Ishikawa (cell line): ENCODE data around the gene XAB2.

Experiments
- EP300 ChIP-seq: IDR thresholded peaks from 2 replicates; pipeline ENCODE4 v1.6.1; 2012; ENCODE audit warnings: borderline replicate concordance
- FOXM1 ChIP-seq: IDR thresholded peaks from 2 replicates; pipeline ENCODE4 v1.6.1; 2012; ENCODE audit warnings: low read depth, borderline replicate concordance
- MAX ChIP-seq: IDR thresholded peaks from 2 replicates; pipeline ENCODE4 v1.6.1; 2012
- TCF12 ChIP-seq: IDR thresholded peaks from 2 replicates; pipeline ENCODE4 v1.6.1; 2012; ENCODE audit warnings: low read depth
- TEAD4 ChIP-seq: IDR thresholded peaks from 2 replicates; pipeline ENCODE4 v1.6.1; 2012
- USF1 ChIP-seq: IDR thresholded peaks from 2 replicates; pipeline ENCODE4 v1.6.1; 2012
- YY1 ChIP-seq: IDR thresholded peaks from 2 replicates; pipeline ENCODE4 v1.6.1; 2012; ENCODE audit warnings: low read depth
- TF ChIP-seq, protein P1 (sequence below): IDR thresholded peaks from 2 replicates; pipeline ENCODE4 v1.6.1; 2012; ENCODE audit warnings: low read depth, mild to moderate bottlenecking

DNA sequence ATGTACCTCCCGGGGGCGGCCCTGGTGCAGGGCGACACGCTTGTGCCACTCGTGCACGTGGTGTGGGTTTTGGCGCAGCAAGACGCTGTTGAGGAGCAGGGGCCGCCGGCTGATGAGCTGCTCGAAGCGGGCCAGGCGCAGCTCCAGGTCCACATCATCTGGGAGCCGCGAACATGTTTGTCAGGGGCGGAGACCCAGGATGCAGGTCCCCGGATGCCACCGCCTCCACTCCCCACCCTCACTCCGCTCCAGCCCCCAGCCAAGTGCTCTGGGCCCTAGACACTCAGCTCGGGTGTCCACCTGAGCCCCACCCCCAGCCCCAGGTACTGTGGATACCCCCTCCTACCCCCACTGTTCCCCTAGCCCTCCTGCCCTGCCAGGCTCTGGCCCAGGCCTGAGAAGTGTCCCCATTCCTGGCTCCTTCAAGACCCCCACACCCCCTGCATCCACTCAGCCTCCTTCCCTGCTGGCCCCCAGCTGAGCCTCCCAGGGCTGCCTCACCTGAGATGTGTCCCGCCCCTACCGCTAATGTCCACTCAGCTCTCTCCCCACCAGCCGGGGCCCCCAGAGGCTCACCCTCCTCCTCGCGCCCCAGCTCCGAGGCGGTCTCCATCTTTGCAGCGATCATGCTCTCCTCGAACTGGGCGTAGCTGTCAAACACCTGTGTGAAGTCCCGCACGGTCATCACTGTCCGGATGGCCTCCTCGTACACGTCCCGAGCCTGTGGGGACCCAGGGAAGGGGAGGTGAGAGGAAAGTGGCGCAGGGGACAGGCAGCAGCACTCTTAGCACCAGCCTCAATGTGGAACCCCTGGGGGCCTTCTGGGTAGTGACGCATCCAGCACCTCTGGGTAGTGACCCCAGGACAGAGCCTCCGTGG lies 5.4 kb downstream of the XAB2 start:
- TF ChIP-seq EP300 (no peak), TEAD4 (no peak), MAX (no peak), FOXM1 (no peak), USF1 (no peak), TCF12 (no peak), YY1 (no peak)
- TF ChIP-seq, protein P1, sequence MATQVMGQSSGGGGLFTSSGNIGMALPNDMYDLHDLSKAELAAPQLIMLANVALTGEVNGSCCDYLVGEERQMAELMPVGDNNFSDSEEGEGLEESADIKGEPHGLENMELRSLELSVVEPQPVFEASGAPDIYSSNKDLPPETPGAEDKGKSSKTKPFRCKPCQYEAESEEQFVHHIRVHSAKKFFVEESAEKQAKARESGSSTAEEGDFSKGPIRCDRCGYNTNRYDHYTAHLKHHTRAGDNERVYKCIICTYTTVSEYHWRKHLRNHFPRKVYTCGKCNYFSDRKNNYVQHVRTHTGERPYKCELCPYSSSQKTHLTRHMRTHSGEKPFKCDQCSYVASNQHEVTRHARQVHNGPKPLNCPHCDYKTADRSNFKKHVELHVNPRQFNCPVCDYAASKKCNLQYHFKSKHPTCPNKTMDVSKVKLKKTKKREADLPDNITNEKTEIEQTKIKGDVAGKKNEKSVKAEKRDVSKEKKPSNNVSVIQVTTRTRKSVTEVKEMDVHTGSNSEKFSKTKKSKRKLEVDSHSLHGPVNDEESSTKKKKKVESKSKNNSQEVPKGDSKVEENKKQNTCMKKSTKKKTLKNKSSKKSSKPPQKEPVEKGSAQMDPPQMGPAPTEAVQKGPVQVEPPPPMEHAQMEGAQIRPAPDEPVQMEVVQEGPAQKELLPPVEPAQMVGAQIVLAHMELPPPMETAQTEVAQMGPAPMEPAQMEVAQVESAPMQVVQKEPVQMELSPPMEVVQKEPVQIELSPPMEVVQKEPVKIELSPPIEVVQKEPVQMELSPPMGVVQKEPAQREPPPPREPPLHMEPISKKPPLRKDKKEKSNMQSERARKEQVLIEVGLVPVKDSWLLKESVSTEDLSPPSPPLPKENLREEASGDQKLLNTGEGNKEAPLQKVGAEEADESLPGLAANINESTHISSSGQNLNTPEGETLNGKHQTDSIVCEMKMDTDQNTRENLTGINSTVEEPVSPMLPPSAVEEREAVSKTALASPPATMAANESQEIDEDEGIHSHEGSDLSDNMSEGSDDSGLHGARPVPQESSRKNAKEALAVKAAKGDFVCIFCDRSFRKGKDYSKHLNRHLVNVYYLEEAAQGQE, result no peak
